ENCODE data around the gene SASH1.

- TF ChIP-seq, protein P1, sequence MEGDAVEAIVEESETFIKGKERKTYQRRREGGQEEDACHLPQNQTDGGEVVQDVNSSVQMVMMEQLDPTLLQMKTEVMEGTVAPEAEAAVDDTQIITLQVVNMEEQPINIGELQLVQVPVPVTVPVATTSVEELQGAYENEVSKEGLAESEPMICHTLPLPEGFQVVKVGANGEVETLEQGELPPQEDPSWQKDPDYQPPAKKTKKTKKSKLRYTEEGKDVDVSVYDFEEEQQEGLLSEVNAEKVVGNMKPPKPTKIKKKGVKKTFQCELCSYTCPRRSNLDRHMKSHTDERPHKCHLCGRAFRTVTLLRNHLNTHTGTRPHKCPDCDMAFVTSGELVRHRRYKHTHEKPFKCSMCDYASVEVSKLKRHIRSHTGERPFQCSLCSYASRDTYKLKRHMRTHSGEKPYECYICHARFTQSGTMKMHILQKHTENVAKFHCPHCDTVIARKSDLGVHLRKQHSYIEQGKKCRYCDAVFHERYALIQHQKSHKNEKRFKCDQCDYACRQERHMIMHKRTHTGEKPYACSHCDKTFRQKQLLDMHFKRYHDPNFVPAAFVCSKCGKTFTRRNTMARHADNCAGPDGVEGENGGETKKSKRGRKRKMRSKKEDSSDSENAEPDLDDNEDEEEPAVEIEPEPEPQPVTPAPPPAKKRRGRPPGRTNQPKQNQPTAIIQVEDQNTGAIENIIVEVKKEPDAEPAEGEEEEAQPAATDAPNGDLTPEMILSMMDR (IDR thresholded peaks at IDR 0.05) = no peak
- TF ChIP-seq EZH2 (IDR thresholded peaks at IDR 0.05) = no peak
Observed at GRCh38 chr6:148419430-148419829, 76.8 kb downstream of the SASH1 start.
